Mesenchymal stem cell (in vitro differentiated cells and primary cell): ENCODE measurements around the gene GAK.

Experiments
- DNase-seq: peaks from one replicate; pipeline ENCODE4 v3.0.0-alpha.2; 2013
- H2AFZ ChIP-seq: one replicate; pipeline ENCODE4 v1.6.1; 2013; ENCODE audit warnings: low read depth, mild to moderate bottlenecking, control low read depth, inconsistent platforms, low read length, moderate library complexity
- H2AK5ac ChIP-seq: 2 replicates; pipeline ENCODE4 v1.6.1; 2013; ENCODE audit warnings: low read length, moderate library complexity, mild to moderate bottlenecking, inconsistent platforms; ENCODE audit not compliant: severe bottlenecking
- H2BK120ac ChIP-seq: one replicate; pipeline ENCODE4 v1.6.1; 2013; ENCODE audit warnings: low read depth, mild to moderate bottlenecking, inconsistent platforms, low read length, moderate library complexity
- H2BK12ac ChIP-seq, 2 experiments: one replicate each; pipeline ENCODE4 v1.6.1; 2013; ENCODE audit warnings: inconsistent platforms in 2 of 2, low read length in 2 of 2, mild to moderate bottlenecking in 2 of 2, moderate library complexity in 2 of 2, control low read depth in 1 of 2
- H2BK15ac ChIP-seq: one replicate; pipeline ENCODE4 v1.6.1; 2013; ENCODE audit warnings: mild to moderate bottlenecking, low read depth, inconsistent platforms; ENCODE audit not compliant: poor library complexity, severe bottlenecking
- H2BK5ac ChIP-seq: 2 replicates; pipeline ENCODE4 v1.6.1; 2013; ENCODE audit warnings: low read depth, mild to moderate bottlenecking, low read length, control low read depth, inconsistent platforms; ENCODE audit not compliant: poor library complexity, severe bottlenecking
- H3K14ac ChIP-seq, 2 experiments: one replicate each; pipeline ENCODE4 v1.6.1; 2013; ENCODE audit warnings: inconsistent platforms in 2 of 2, low read length in 2 of 2, control low read depth in 1 of 2, mild to moderate bottlenecking in 1 of 2, moderate library complexity in 1 of 2
- H3K18ac ChIP-seq, 2 experiments: one replicate each; pipeline ENCODE4 v1.6.1; 2013; ENCODE audit warnings: inconsistent platforms in 2 of 2, low read length in 2 of 2, control low read depth in 1 of 2, low read depth in 1 of 2, mild to moderate bottlenecking in 1 of 2
- H3K23ac ChIP-seq, 2 experiments: one replicate each; pipeline ENCODE4 v1.6.1; 2013; ENCODE audit warnings: inconsistent platforms in 2 of 2, low read length in 2 of 2, mild to moderate bottlenecking in 2 of 2, moderate library complexity in 2 of 2, control low read depth in 1 of 2
- H3K27ac ChIP-seq: 2 replicates; pipeline ENCODE4 v1.5.1; 2013; ENCODE audit warnings: mild to moderate bottlenecking, moderate library complexity, low read length, control low read depth, inconsistent platforms; ENCODE audit not compliant: poor library complexity, severe bottlenecking
- H3K27me3 ChIP-seq, 2 experiments: 2 replicates each; pipeline versions ENCODE4 v1.6.1 to v1.7.0; 2013; ENCODE audit warnings: low read length in 2 of 2, mild to moderate bottlenecking in 2 of 2, moderate library complexity in 2 of 2, control low read depth in 1 of 2, inconsistent platforms in 1 of 2; ENCODE audit not compliant: control insufficient read depth in 1 of 2, insufficient read depth in 1 of 2
- H3K36me3 ChIP-seq, 2 experiments: 2 replicates each; pipeline versions ENCODE4 v1.6.1 to v1.7.0; 2013; ENCODE audit warnings: low read length in 2 of 2, control low read depth in 1 of 2, inconsistent platforms in 1 of 2, low read depth in 1 of 2, mild to moderate bottlenecking in 1 of 2; ENCODE audit not compliant: insufficient read depth in 2 of 2, control insufficient read depth in 1 of 2
- H3K4ac ChIP-seq, 2 experiments: one replicate each; pipeline ENCODE4 v1.6.1; 2013; ENCODE audit warnings: inconsistent platforms in 2 of 2, low read length in 2 of 2, mild to moderate bottlenecking in 2 of 2, moderate library complexity in 2 of 2, control low read depth in 1 of 2, low read depth in 1 of 2
- H3K4me1 ChIP-seq: 2 replicates; pipeline ENCODE4 v1.6.1; 2013; ENCODE audit warnings: low read depth, low read length, control low read depth; ENCODE audit not compliant: control insufficient read depth, insufficient read depth
- H3K4me2 ChIP-seq: 2 replicates; pipeline ENCODE4 v1.6.1; 2013; ENCODE audit warnings: low read length, mild to moderate bottlenecking, inconsistent platforms; ENCODE audit not compliant: poor library complexity, severe bottlenecking
- H3K4me3 ChIP-seq, 2 experiments: 2 replicates each; pipeline versions ENCODE4 v1.5.1 to v1.7.0; 2013; ENCODE audit warnings: low read length in 2 of 2, mild to moderate bottlenecking in 2 of 2, control low read depth in 1 of 2, low read depth in 1 of 2; ENCODE audit not compliant: insufficient read depth in 1 of 2
- H3K79me1 ChIP-seq: replicated peaks from 2 replicates; pipeline ENCODE4 v1.6.1; 2013; ENCODE audit warnings: mild to moderate bottlenecking, control low read depth, low read length, inconsistent platforms; ENCODE audit not compliant: poor library complexity, severe bottlenecking
- H3K9ac ChIP-seq: 2 replicates; pipeline ENCODE4 v1.7.0; 2013; ENCODE audit warnings: mild to moderate bottlenecking, low read length, moderate library complexity
- H3K9me3 ChIP-seq: 2 replicates; pipeline ENCODE4 v1.7.0; 2013; ENCODE audit warnings: mild to moderate bottlenecking, low read length; ENCODE audit not compliant: control insufficient read depth
- H4K8ac ChIP-seq: one replicate; pipeline ENCODE4 v1.6.1; 2013; ENCODE audit warnings: inconsistent platforms, mild to moderate bottlenecking, low read length, moderate library complexity
- H4K91ac ChIP-seq: one replicate; pipeline ENCODE4 v1.6.1; 2013; ENCODE audit warnings: mild to moderate bottlenecking, low read length, inconsistent platforms
- WGBS: methylation state at CpG from one replicate; pipeline ENCODE4 v1.1.7; 2013; ENCODE audit warnings: mixed read lengths; 5-methylcytosine and 5-hydroxymethylcytosine counted together

GAK gene

DNA sequence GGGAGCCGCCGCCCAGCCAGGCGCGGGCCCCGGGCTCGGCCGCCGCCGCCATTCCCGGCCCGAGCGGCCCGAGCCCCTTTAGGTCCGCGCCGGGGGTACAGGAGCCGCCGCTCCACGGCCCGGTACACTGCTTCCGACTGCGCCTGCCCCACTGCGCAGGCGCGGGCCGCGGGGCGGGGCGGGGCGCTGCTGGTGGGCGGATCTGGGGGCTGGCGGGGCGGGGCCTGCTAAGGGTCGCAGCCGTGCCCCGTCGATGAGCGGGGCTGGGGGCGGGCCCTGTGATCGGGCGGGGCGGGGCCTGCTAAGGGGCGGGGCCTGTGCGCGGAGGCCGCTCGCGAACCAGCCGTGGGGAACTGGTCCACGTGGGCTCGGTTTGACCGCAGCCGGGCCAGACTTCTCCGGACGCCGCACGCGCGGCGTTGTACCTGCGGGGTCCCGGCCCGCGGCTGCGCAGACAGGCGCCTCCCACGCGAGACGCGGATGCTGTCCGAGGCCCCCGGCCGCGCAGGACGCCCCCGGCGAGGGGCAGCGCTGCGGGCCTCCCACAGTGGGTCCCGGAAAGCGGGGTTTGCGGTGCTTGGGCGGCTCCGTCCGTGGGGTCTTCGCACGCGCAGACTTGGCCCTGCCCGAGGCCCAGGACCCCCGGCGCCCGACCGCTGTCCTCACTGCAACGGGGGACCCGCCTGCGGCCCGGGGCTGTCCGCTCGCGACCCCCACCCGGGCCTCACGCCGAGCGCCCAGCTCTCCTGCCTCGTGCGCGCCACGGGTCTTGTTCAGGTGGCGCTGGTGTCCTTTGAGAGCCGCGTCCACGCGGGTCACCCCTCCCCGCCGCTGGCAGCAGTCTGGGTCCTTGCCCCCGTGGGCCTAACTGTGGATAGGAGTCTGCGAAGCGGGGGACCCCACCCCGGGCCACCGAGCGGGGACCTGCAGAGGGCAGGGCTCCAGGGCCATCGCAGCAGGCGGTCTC lies 41.6 kb upstream of the GAK start, which contains the start of gene DGKQ:
TSS of gene DGKQ (minus strand) at position 139 of the 967 bp plus-strand sequence. CDS start at position 52, 87 bp downstream.
- H2BK5ac ChIP-seq: no peak within 1 kb of the TSS
- peak; percentile 78 for DNase-seq
- peak within 1 kb of the TSS; percentile 85 to 86 for H3K4me3 ChIP-seq
- peak within 1 kb of the TSS; percentile 79 for H3K9ac ChIP-seq
- no peak within 1 kb of the TSS for H3K14ac ChIP-seq
- H3K4ac ChIP-seq: peak within 1 kb of the TSS in 1 of 2 experiments; percentile 9
- H3K9me3 ChIP-seq: no peaks in the 10 kb centered on the region
- 52% methylated on average over 83 of the region's 123 CpGs for WGBS
- H2AFZ ChIP-seq: peak within 1 kb of the TSS; percentile 56
- H2AK5ac ChIP-seq: no peak within 1 kb of the TSS
- H3K27ac ChIP-seq: no peak within 1 kb of the TSS
- peak within 1 kb of the TSS; percentile 61 for H4K91ac ChIP-seq
- peak within 1 kb of the TSS; percentile 80 for H3K4me2 ChIP-seq
- no peak within 1 kb of the TSS for H2BK120ac ChIP-seq
- peaks cover 6 to 17% of the 10 kb centered on the region in 2 experiments for H3K36me3 ChIP-seq
- peaks cover 31% of the 10 kb centered on the region for H3K79me1 ChIP-seq
- no peak within 1 kb of the TSS for H3K23ac ChIP-seq
- peak within 1 kb of the TSS; percentile 64 for H2BK15ac ChIP-seq
- peak within 1 kb of the TSS; percentile 64 to 70 for H3K18ac ChIP-seq
- peak within 1 kb of the TSS; percentile 85 for H4K8ac ChIP-seq
- H2BK12ac ChIP-seq: peak within 1 kb of the TSS in 1 of 2 experiments; percentile 57
- peaks cover 24% of the 10 kb centered on the region for H3K4me1 ChIP-seq
- no peaks in the 10 kb centered on the region for H3K27me3 ChIP-seq

DNA sequence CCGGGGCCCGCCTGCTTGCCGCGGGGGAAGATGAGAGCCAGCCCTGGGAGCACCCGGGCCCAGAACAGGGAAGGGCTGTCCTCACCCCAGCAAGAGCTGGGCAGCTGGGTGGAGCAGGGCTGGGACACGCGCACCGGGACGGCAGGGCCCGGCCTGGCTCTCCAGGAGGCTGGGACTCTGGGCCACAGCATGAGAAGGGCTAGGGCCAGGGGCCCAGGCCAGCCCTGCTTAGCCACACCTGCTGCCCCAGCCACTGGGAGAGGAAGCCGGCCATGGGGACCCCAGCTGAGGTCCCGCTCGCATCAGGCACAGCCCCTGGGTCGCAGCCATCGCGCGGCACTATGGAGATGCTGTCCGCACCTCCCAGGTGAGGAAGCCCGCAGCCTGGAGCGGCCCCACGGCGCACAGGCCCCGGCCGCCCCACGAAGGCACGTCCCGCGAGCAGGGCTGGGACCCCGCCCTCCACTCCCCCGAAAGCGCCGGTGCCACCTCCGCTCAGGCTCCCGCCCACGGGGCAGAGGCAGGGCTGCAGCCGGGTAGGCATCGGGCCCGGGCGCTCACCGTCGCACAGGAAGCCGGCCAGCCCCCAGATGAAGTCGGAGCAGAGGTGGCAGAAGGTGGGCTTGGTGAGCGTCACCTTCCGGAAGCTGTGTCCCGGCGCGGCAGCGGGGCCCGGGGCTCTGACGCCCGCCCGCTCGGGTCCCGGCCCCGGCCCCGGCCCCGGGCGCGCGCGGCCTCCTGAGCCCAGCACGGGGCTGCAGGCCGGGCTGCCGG lies 40.7 kb upstream of the GAK start:
- H3K4me1 ChIP-seq: peaks cover 29% of the 10 kb centered on the region
- H3K9ac ChIP-seq: peak overlapping the region; percentile 79
- peak overlapping the region in 1 of 2 experiments; percentile 57 for H2BK12ac ChIP-seq
- peak overlapping the region; percentile 28 for H4K91ac ChIP-seq
- H3K27me3 ChIP-seq: no peaks in the 10 kb centered on the region
- peak overlapping the region; percentile 20 for H2BK15ac ChIP-seq
- no peak overlapping the region for H4K8ac ChIP-seq
- H3K4me3 ChIP-seq: peak overlapping the region; percentile 85 to 86
- H2AFZ ChIP-seq: peak overlapping the region; percentile 43
- no peaks in the 10 kb centered on the region for H3K9me3 ChIP-seq
- DNase-seq: peak; percentile 28
- H2BK5ac ChIP-seq: no peak overlapping the region
- H3K36me3 ChIP-seq: peaks cover 6 to 25% of the 10 kb centered on the region in 2 experiments
- H2AK5ac ChIP-seq: no peak overlapping the region
- WGBS: 2% methylated on average over 48 of the region's 65 CpGs
- no peak overlapping the region for H3K27ac ChIP-seq
- no peak overlapping the region for H3K14ac ChIP-seq
- peak overlapping the region; percentile 63 to 70 for H3K18ac ChIP-seq
- H2BK120ac ChIP-seq: no peak overlapping the region
- H3K4me2 ChIP-seq: peak overlapping the region; percentile 80
- H3K23ac ChIP-seq: no peak overlapping the region
- H3K4ac ChIP-seq: peak overlapping the region in 1 of 2 experiments; percentile 9
- H3K79me1 ChIP-seq: peaks cover 36% of the 10 kb centered on the region

DNA sequence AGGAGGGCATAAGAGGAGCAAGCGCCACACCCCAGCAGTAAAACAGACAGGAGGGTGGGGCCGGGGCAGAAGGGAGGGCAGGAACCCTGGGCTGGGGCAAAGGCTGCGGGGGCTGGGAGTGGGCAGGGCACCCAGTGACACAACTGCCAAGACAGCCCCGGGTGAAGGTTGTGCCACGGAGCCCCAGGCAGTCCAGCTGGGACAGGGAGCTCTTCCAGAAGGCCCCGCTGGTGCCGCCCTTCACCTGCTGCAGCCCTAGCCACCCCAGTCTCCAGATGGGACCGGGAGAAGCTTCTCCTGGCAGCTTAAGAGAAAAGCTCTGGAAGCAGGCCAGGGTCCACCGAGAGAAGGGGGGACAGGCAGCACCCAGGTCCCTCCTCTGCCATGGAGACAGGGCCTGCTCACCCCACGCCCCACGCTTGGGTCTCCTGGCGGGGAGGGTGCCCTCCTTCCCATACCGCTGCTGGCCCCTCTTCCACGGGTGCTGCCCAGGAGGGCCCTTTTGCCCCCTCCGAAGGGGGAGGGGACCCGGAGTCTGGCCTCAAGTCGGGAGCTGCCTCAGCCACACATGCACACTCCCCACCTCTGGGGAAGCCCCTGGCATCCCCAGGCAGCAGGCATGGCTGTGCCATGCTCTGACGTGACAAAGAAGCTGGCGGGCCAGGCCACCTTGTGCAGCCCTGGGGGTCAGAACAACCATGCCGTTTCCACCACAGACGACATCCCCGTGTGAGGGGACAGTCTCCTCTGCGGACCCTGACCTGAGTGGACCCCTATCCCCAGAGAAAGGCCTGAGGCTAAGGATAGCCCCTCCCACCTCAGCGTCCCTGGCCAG lies 39.8 kb upstream of the GAK start:
- peaks cover 36% of the 10 kb centered on the region for H3K79me1 ChIP-seq
- no peaks in the 10 kb centered on the region for H3K9me3 ChIP-seq
- no peak overlapping the region for H2AFZ ChIP-seq
- H3K9ac ChIP-seq: peak overlapping the region; percentile 79
- peaks cover 32% of the 10 kb centered on the region for H3K4me1 ChIP-seq
- H3K18ac ChIP-seq: no peak overlapping the region
- 84% methylated on average over 24 of the region's 24 CpGs for WGBS
- H4K91ac ChIP-seq: no peak overlapping the region
- H2AK5ac ChIP-seq: no peak overlapping the region
- H2BK15ac ChIP-seq: peak overlapping the region; percentile 80
- H3K4ac ChIP-seq: no peak overlapping the region
- peak overlapping the region in 1 of 2 experiments; percentile 86 for H3K4me3 ChIP-seq
- no peak overlapping the region for H2BK120ac ChIP-seq
- DNase-seq: no peak
- H3K14ac ChIP-seq: no peak overlapping the region
- H2BK5ac ChIP-seq: no peak overlapping the region
- no peak overlapping the region for H4K8ac ChIP-seq
- H3K27me3 ChIP-seq: no peaks in the 10 kb centered on the region
- peak overlapping the region; percentile 80 for H3K4me2 ChIP-seq
- H3K36me3 ChIP-seq: peaks cover 6 to 34% of the 10 kb centered on the region in 2 experiments
- no peak overlapping the region for H3K27ac ChIP-seq
- H2BK12ac ChIP-seq: no peak overlapping the region
- no peak overlapping the region for H3K23ac ChIP-seq
